Esophagus mucosa (tissue), 1 donor: ENCODE data around the gene NTMT1. TPM values are rescaled to one million over a fixed set of nuclear protein-coding genes. Genes with fewer than 3 reads are reported as not detected.
"Not testable (repeated sequence)": the region's sequence is repeated elsewhere in the genome, so short reads cannot be mapped to it uniquely, and the experiment has no call there.

Experiments used
- ATAC-seq: fragments of 200-7000 bp; cut with Tn5 transposase; one replicate; pipeline ENCODE4 v1.9.1; 2020
- total RNA-seq: library from RNA; stranded (reverse); gene quantifications from one replicate; pipeline ENCODE4 v1.2.4, GENCODE V29; 2023
- donor health status: DM: yes; HTN: yes; CAD: no.

The NTMT1 gene
- 18.8 TPM for total RNA-seq

- ATAC-seq = peak; percentile 90
Measured at GRCh38 chr9:129626079-129626624, at the start of gene NTMT1. Gene NTMT1 (plus strand): TSS chr9:129626163. CDS start chr9:129632704, 6,541 bp downstream.

GRCh38 chr9:129576546-129577543, 49.1 kb upstream of the NTMT1 start:
- no peak for ATAC-seq

GRCh38 chr9:129579294-129579693, 46.7 kb upstream of the NTMT1 start:
- no peak for ATAC-seq

- ATAC-seq = no peak
Measured at GRCh38 chr9:129580211-129580915, 45.6 kb upstream of the NTMT1 start.

- ATAC-seq = no peak
Measured at GRCh38 chr9:129581505-129582189, 44.3 kb upstream of the NTMT1 start.

GRCh38 chr9:129582855-129583254, 43.1 kb upstream of the NTMT1 start:
- no peak for ATAC-seq

GRCh38 chr9:129583308-129584038, 42.5 kb upstream of the NTMT1 start:
- ATAC-seq = peak; percentile 26

GRCh38 chr9:129584136-129584535, 41.8 kb upstream of the NTMT1 start:
- ATAC-seq = peak; percentile 69

- no peak for ATAC-seq
Measured at GRCh38 chr9:129585352-129585751, 40.6 kb upstream of the NTMT1 start.

- no peak for ATAC-seq
Measured at GRCh38 chr9:129586245-129586644, 39.7 kb upstream of the NTMT1 start.

GRCh38 chr9:129586685-129587084, 39.3 kb upstream of the NTMT1 start:
- ATAC-seq = no peak

- ATAC-seq = no peak
Measured at GRCh38 chr9:129587487-129588262, 38.3 kb upstream of the NTMT1 start.

- no peak for ATAC-seq
Measured at GRCh38 chr9:129590466-129590865, 35.5 kb upstream of the NTMT1 start.

GRCh38 chr9:129591916-129592315, 34.0 kb upstream of the NTMT1 start:
- no peak for ATAC-seq

GRCh38 chr9:129592790-129593189, 33.2 kb upstream of the NTMT1 start:
- ATAC-seq = not testable (repeated sequence)

- ATAC-seq = no peak
Measured at GRCh38 chr9:129594632-129595031, 31.3 kb upstream of the NTMT1 start.

GRCh38 chr9:129595311-129595741, 30.6 kb upstream of the NTMT1 start:
- ATAC-seq = no peak

GRCh38 chr9:129595903-129596540, 29.9 kb upstream of the NTMT1 start:
- no peak for ATAC-seq

GRCh38 chr9:129596541-129597331, 29.2 kb upstream of the NTMT1 start:
- ATAC-seq = peak; percentile 25
